OCI-LY3 (cell line): ENCODE data around the gene SLC13A2.

Source experiments
- CTCF ChIP-seq: fragments of 200-600, 300-600 bp; sonication (generic); IDR thresholded peaks from 2 replicates; pipeline ENCODE4 v1.5.1; 2014; ENCODE audit warnings: antibody characterized with exemption, low read length, low read depth
- EZH2phosphoT487 ChIP-seq: fragments of 200-600 bp; shearing (Covaris generic); IDR thresholded peaks from 2 replicates; pipeline ENCODE4 v1.6.1; 2018; ENCODE audit warnings: antibody characterized with exemption, mixed run types, low read depth

GRCh38 chr17:28480799-28481571 is 7.5 kb downstream of the SLC13A2 start:
- TF ChIP-seq CTCF (no peak), EZH2phosphoT487 (no peak)
